Calu3 (cell line): ENCODE results near the gene MICOS13. TPM values are rescaled to one million over a fixed set of nuclear protein-coding genes. Genes with fewer than 3 reads are reported as not detected.

Source experiments
- BruUV-seq: library from RNA; stranded (reverse); fragments of 400-500 nt; replicated peaks from 2 replicates; lab custom pipeline; 2021; lab: Mats Ljungman, UMichigan
- CTCF ChIA-PET: fragments of 300-600 bp; sonication (Branson Sonifier 250); formaldehyde crosslinking; loops from one replicate; lab custom pipeline; 2022; ENCODE audit warnings: antibody characterized with exemption; lab: Charles Lee
- DNase-seq: peaks from one replicate; pipeline ENCODE4 v3.0.0; 2022
- H3K27ac Mint-ChIP-seq: one replicate; pipeline ENCODE4 v1.8.0; 2022; ENCODE audit warnings: mixed read lengths; ENCODE audit not compliant: unreplicated experiment
- H3K27me3 Mint-ChIP-seq: one replicate; pipeline ENCODE4 v1.8.0; 2022; ENCODE audit warnings: mixed read lengths; ENCODE audit not compliant: unreplicated experiment
- H3K36me3 Mint-ChIP-seq: one replicate; pipeline ENCODE4 v1.8.0; 2022; ENCODE audit warnings: mild to moderate bottlenecking, moderate library complexity, mixed read lengths; ENCODE audit not compliant: insufficient read depth, unreplicated experiment
- H3K4me1 Mint-ChIP-seq: one replicate; pipeline ENCODE4 v1.8.0; 2022; ENCODE audit warnings: mild to moderate bottlenecking, low read depth, mixed read lengths; ENCODE audit not compliant: unreplicated experiment
- H3K4me3 Mint-ChIP-seq: one replicate; pipeline ENCODE4 v1.8.0; 2022; ENCODE audit warnings: mild to moderate bottlenecking, low read depth, moderate library complexity, mixed read lengths; ENCODE audit not compliant: unreplicated experiment
- H3K9me3 Mint-ChIP-seq: one replicate; pipeline ENCODE4 v1.8.0; 2022; ENCODE audit warnings: low read depth, mixed read lengths; ENCODE audit not compliant: unreplicated experiment
- CTCF ChIP-seq: fragments of 200-600 bp; IDR thresholded peaks from one replicate; pipeline ENCODE4 v1.8.0; 2022; ENCODE audit warnings: antibody characterized with exemption; ENCODE audit not compliant: unreplicated experiment
- intact Hi-C: fragments of 100-400 bp; cut with micrococcal nuclease; formaldehyde crosslinking; loops from one replicate; pipeline ENCODE4 v1.10.0; 2022; ENCODE audit not compliant: unreplicated experiment
- total RNA-seq: library from RNA; stranded (reverse); gene quantifications from 2 replicates; pipeline ENCODE4 v1.2.3, GENCODE V29; 2022

MICOS13 gene
- total RNA-seq, 1 experiment from 2014 or later = 37.9 TPM

- H3K27me3 Mint-ChIP-seq = no peaks in the 10 kb centered on the region
- no peak for TF ChIP-seq CTCF
- no peaks in the 10 kb centered on the region for H3K4me1 Mint-ChIP-seq
- BruUV-seq = TSS peak; percentile 71
- H3K4me3 Mint-ChIP-seq = peak overlapping the region; percentile 73
- intact Hi-C loops = no loop called here
- H3K36me3 Mint-ChIP-seq = peaks cover 53% of the 10 kb centered on the region
- CTCF ChIA-PET = interaction anchor here (0.5 to 1.0 kb wide), 2 partner anchors 28 to 50 kb away, joined by 3 to 7 read pairs; no protein-coding TSS in a partner anchor
- no peak for DNase-seq
- no peaks in the 10 kb centered on the region for H3K9me3 Mint-ChIP-seq
- peak overlapping the region; percentile 96 for H3K27ac Mint-ChIP-seq
Observed at GRCh38 chr19:5719274-5719960, 39.1 kb upstream of the MICOS13 start.

GRCh38 chr19:5718579-5719273 lies 38.4 kb upstream of the MICOS13 start:
- H3K9me3 Mint-ChIP-seq = no peaks in the 10 kb centered on the region
- peak; percentile 46 for DNase-seq
- H3K36me3 Mint-ChIP-seq = peaks cover 58% of the 10 kb centered on the region
- peak overlapping the region; percentile 73 for H3K4me3 Mint-ChIP-seq
- intact Hi-C loops = no loop called here
- no peaks in the 10 kb centered on the region for H3K4me1 Mint-ChIP-seq
- CTCF ChIA-PET = interaction anchor here (0.6 to 0.7 kb wide), 2 partner anchors 179 to 574 kb away, joined by 3 to 6 read pairs; no protein-coding TSS in a partner anchor
- TSS peak; percentile 99 for BruUV-seq
- H3K27me3 Mint-ChIP-seq = no peaks in the 10 kb centered on the region
- peak overlapping the region; percentile 96 for H3K27ac Mint-ChIP-seq
- TF ChIP-seq CTCF = no peak

GRCh38 chr19:5718037-5718578 lies 37.8 kb upstream of the MICOS13 start:
- Mint-ChIP-seq H3K27ac (peak overlapping the region; percentile 96), H3K4me3 (peak overlapping the region; percentile 73), H3K36me3 (peaks cover 62% of the 10 kb centered on the region), H3K27me3 (no peaks in the 10 kb centered on the region), H3K9me3 (no peaks in the 10 kb centered on the region), H3K4me1 (no peaks in the 10 kb centered on the region)
- intact Hi-C loops = no loop called here
- CTCF ChIA-PET = interaction anchor here (0.7 kb wide), 2 partner anchors 179 to 520 kb away, joined by 4 to 6 read pairs; no protein-coding TSS in a partner anchor
- TF ChIP-seq CTCF = no peak
- DNase-seq = no peak
- BruUV-seq = no TSS peak

GRCh38 chr19:5717215-5717935 lies 37.1 kb upstream of the MICOS13 start:
- CTCF ChIA-PET = interaction anchor here (0.7 kb wide), 1 partner anchor 520 kb away, joined by 4 read pairs; no protein-coding TSS in a partner anchor
- BruUV-seq = no TSS peak
- intact Hi-C loops = no loop called here
- H3K27me3 Mint-ChIP-seq = no peaks in the 10 kb centered on the region
- peaks cover 67% of the 10 kb centered on the region for H3K36me3 Mint-ChIP-seq
- no peak for TF ChIP-seq CTCF
- peak overlapping the region; percentile 73 for H3K4me3 Mint-ChIP-seq
- no peaks in the 10 kb centered on the region for H3K4me1 Mint-ChIP-seq
- H3K9me3 Mint-ChIP-seq = no peaks in the 10 kb centered on the region
- DNase-seq = no peak
- H3K27ac Mint-ChIP-seq = peak overlapping the region; percentile 96
